HAP-1 (cell line): ENCODE measurements around the gene ACSL6.
"Not testable (repeated sequence)": the region's sequence is repeated elsewhere in the genome, so short reads cannot be mapped to it uniquely, and the experiment has no call there.

Source experiments
- DNase-seq, 2 experiments: peaks; one replicate each; pipeline ENCODE4 v3.0.0-alpha.2; 2016 to 2020; ENCODE audit warnings: low spot score in 2 of 2
- H3K27me3 ChIP-seq: fragments of 250-450 bp; sonication (Bioruptor Pico); 2 replicates; pipeline ENCODE4 v1.5.1; 2020; ENCODE audit warnings: low read depth, mild to moderate bottlenecking, moderate library complexity
- H3K36me3 ChIP-seq: fragments of 250-450 bp; sonication (Bioruptor Pico); replicated peaks from 2 replicates; pipeline ENCODE4 v1.5.1; 2020; ENCODE audit warnings: mild to moderate bottlenecking
- H3K4me1 ChIP-seq: fragments of 250-450 bp; sonication (Bioruptor Pico); 2 replicates; pipeline ENCODE4 v1.5.1; 2020; ENCODE audit warnings: mild to moderate bottlenecking
- H3K4me3 ChIP-seq: fragments of 250-450 bp; sonication (Bioruptor Pico); 2 replicates; pipeline ENCODE4 v1.5.1; 2020; ENCODE audit warnings: mild to moderate bottlenecking, moderate library complexity
- H3K9me3 ChIP-seq: fragments of 250-450 bp; sonication (Bioruptor Pico); 2 replicates; pipeline ENCODE4 v1.5.1; 2020; ENCODE audit warnings: mild to moderate bottlenecking, moderate library complexity
- in situ Hi-C: fragments of 300-500 bp; cut with MboI; formaldehyde crosslinking; loops from 3 replicates; pipeline ENCODE4 v1.14.3; 2020; ENCODE audit warnings: low sequenced_read_pairs, inconsistent platforms, mixed read lengths

ACSL6 gene

GRCh38 chr5:131914472-131914871 lies 97.0 kb downstream of the ACSL6 start:
- Histone ChIP-seq H3K36me3 (no peaks in the 10 kb centered on the region), H3K27me3 (no peaks in the 10 kb centered on the region), H3K4me3 (no peak overlapping the region), H3K9me3 (no peaks in the 10 kb centered on the region), H3K4me1 (no peaks in the 10 kb centered on the region)
- in situ Hi-C loops: no loop called here
- DNase-seq: no peak

GRCh38 chr5:131913603-131914002 lies 97.9 kb downstream of the ACSL6 start:
- DNase-seq: no peak
- no peaks in the 10 kb centered on the region for H3K4me1 ChIP-seq
- no peaks in the 10 kb centered on the region for H3K27me3 ChIP-seq
- H3K9me3 ChIP-seq: no peaks in the 10 kb centered on the region
- H3K4me3 ChIP-seq: no peak overlapping the region
- in situ Hi-C loops: no loop called here
- H3K36me3 ChIP-seq: no peaks in the 10 kb centered on the region

- H3K4me3 ChIP-seq: no peak overlapping the region
- DNase-seq: no peak
- H3K9me3 ChIP-seq: no peaks in the 10 kb centered on the region
- no peaks in the 10 kb centered on the region for H3K4me1 ChIP-seq
- in situ Hi-C loops: no loop called here
- no peaks in the 10 kb centered on the region for H3K27me3 ChIP-seq
- H3K36me3 ChIP-seq: no peaks in the 10 kb centered on the region
Measured at GRCh38 chr5:131906668-131907067, 104.8 kb downstream of the ACSL6 start.

- H3K4me1 ChIP-seq, H3K9me3 ChIP-seq, H3K27me3 ChIP-seq, in situ Hi-C loops, H3K4me3 ChIP-seq, H3K36me3 ChIP-seq, DNase-seq: not testable (repeated sequence)
Measured at GRCh38 chr5:131902266-131902665, 109.2 kb downstream of the ACSL6 start.
